ENCODE data around the gene SSTR1.

SSTR1 gene

GRCh38 chr14:38202444-38203191, 5.1 kb upstream of the SSTR1 start:
- TF ChIP-seq CTCF (conservative IDR thresholded peaks at IDR 0.05; ENCODE audit: low read length), result no peak
- no peak for DNase-seq (ENCODE audit: low read depth)
- H3K4me3 ChIP-seq (ENCODE audit: low read length), result no peak overlapping the region

- no peak for DNase-seq (ENCODE audit: low read depth)
- H3K4me3 ChIP-seq (ENCODE audit: low read length), result no peak overlapping the region
- no peak for TF ChIP-seq CTCF (conservative IDR thresholded peaks at IDR 0.05; ENCODE audit: low read length)
These were observed 3.6 kb upstream of the SSTR1 start for GRCh38 chr14:38203929-38204718.

GRCh38 chr14:38204719-38205115, 3.0 kb upstream of the SSTR1 start:
- DNase-seq (ENCODE audit: low read depth), result no peak
- no peak overlapping the region for H3K4me3 ChIP-seq (ENCODE audit: low read length)
- TF ChIP-seq CTCF (conservative IDR thresholded peaks at IDR 0.05; ENCODE audit: low read length), result no peak

- no peak for DNase-seq (ENCODE audit: low read depth)
These were observed 2.4 kb upstream of the SSTR1 start for GRCh38 chr14:38205119-38205813.

DNA sequence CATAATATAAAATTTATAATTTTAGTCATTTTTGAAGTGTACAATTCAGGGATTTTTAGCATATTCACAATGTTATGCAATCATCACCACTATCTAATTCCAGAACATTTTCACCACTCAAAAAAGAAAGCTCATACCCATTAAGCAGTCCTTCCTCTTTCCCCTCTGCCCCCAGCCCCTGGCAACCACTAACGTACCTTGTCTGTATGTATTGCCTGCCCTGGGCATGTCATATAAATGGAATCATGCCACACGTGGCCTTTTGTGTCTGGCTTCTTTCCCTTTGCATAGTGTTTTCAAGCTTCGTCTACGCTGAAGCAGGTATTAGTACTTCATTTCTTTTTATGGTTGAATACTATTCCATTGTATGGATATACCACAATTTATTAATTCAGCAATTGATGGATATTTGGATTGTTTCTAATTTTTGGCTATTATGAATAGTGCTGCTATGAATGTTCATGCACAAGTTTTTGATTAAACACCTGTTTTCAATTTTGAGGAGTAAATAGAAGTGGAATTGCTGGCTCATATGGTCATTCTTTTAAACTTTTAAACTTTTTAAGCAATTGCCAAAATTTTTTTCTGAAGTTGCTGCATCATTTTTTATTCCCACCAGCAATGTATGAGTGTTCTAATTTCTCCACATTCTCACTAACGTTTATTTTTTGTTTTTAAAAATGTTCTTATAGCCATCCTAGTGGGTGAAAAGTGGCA, 1.6 kb upstream of the SSTR1 start:
- DNase-seq (ENCODE audit: low read depth), result peak; percentile 75
- H3K4me3 ChIP-seq (ENCODE audit: low read length), result no peak overlapping the region
- no peak for TF ChIP-seq CTCF (conservative IDR thresholded peaks at IDR 0.05; ENCODE audit: low read length)

More at GRCh38 chr14:38205119-38205813, 2.4 kb upstream of the SSTR1 start:
- no peak overlapping the region for H3K4me3 ChIP-seq (ENCODE audit: low read length)
- TF ChIP-seq CTCF (conservative IDR thresholded peaks at IDR 0.05; ENCODE audit: low read length), result no peak

DNA sequence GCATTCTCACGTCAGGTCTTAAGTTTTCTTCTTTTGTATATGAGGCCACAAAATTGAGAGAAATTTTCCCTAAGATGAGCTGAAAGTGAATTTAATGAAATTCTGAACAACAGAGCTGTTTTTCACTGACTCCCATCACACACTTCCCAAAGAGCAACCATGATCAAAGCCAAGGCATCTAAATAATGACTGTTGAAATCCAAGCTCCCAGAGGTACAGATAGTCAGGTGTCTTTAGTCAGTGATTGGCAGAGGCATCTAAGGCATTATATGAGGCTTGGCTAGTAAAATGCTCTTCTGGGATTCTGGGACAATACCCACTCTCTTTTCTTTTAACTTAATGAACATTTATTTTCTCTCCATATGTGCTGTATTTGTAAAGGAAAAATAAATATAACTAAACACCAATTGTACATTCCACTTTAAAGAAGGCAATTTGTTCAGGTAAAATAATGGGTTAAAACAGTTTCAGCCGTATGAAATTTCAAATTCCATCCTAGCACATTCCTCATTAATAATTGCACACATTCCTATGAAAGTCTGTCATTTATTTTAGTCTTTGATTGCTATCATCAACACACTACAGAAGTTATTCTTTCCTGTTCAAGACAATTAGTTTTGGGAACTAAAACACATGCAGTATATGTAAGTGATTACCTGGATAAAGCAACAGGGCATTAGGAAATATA, 871 bp upstream of the SSTR1 start:
- no peak for TF ChIP-seq CTCF (conservative IDR thresholded peaks at IDR 0.05; ENCODE audit: low read length)
- H3K4me3 ChIP-seq (ENCODE audit: low read length), result peak overlapping the region; percentile 85; the same call in 1 of the 2 replicates
- no peak for DNase-seq (ENCODE audit: low read depth)
